Measurements from ENCODE around the gene MEIOB. TPM values are rescaled to one million over a fixed set of nuclear protein-coding genes. Genes with fewer than 3 reads are reported as not detected.

The MEIOB gene
- total RNA-seq, 1 experiment from 2014 or later: 1.4 TPM

- no peak for TF ChIP-seq E2F1 (CRISPR knock-in tag; IDR thresholded peaks at IDR 0.05)
- no peak for TF ChIP-seq ZNF219 (CRISPR knock-in tag; IDR thresholded peaks at IDR 0.05; ENCODE audit: borderline replicate concordance)
- TF ChIP-seq PREB (CRISPR knock-in tag; IDR thresholded peaks at IDR 0.05; ENCODE audit: borderline replicate concordance): no peak
- no peak for TF ChIP-seq ATF2 (CRISPR knock-in tag; IDR thresholded peaks at IDR 0.05; ENCODE audit: borderline replicate concordance, low read depth)
- TF ChIP-seq IRF1 (CRISPR knock-in tag; IDR thresholded peaks at IDR 0.05): no peak
- no peak for TF ChIP-seq MXD4 (CRISPR knock-in tag; IDR thresholded peaks at IDR 0.05; ENCODE audit: borderline replicate concordance)
- TF ChIP-seq TCF7 (CRISPR knock-in tag; IDR thresholded peaks at IDR 0.05; ENCODE audit: low read depth): no peak
- TF ChIP-seq HMGXB4 (CRISPR knock-in tag; IDR thresholded peaks at IDR 0.05): no peak
- no peak for TF ChIP-seq E2F5 (CRISPR knock-in tag; IDR thresholded peaks at IDR 0.05)
- TF ChIP-seq ZNF416 (CRISPR knock-in tag; IDR thresholded peaks at IDR 0.05): no peak
These were observed 81.2 kb downstream of the MEIOB start (continued) for GRCh38 chr16:1790611-1791255.

GRCh38 chr16:1790261-1790610, 81.7 kb downstream of the MEIOB start:
- Mint-ChIP-seq H3K9me3 (no peaks in the 10 kb centered on the region), H3K4me3 (no peak overlapping the region), H3K36me3 (peaks cover 5% of the 10 kb centered on the region), H3K4me1 (no peaks in the 10 kb centered on the region), H3K27ac (no peak overlapping the region), H3K27me3 (ENCODE audit: low read depth) (no peaks in the 10 kb centered on the region)
- TF ChIP-seq STAT6 (CRISPR knock-in tag; conservative IDR thresholded peaks at IDR 0.05; ENCODE audit: low read depth): no peak
- no peak for TF ChIP-seq NFE2L1 (CRISPR knock-in tag; IDR thresholded peaks at IDR 0.05)
- no peak for TF ChIP-seq MLX (CRISPR knock-in tag; IDR thresholded peaks at IDR 0.05)
- ChIA-PET CTCF (interaction anchor here (1.5 kb wide), 1 partner anchor 33 kb away, joined by 3 read pairs; no protein-coding TSS in a partner anchor), POLR2A (no interaction called here)
- ATAC-seq (no peak), DNase-seq (ENCODE audit: low spot score) (no peak)
